HG03378 (cell line): ENCODE data around the gene CACFD1.

Experiments used
- ATAC-seq: cut with Tn5 transposase; IDR thresholded peaks from one replicate; pipeline ENCODE4 v1.9.1; 2021; ENCODE audit warnings: mild to moderate bottlenecking, moderate library complexity; ENCODE audit not compliant: unreplicated experiment

The CACFD1 gene

GRCh38 chr9:133478851-133479711 lies 19.3 kb downstream of the CACFD1 start, which contains the start of gene SLC2A6:
Gene SLC2A6, minus strand, starts transcription at chr9:133479099. Its CDS starts 40 bp downstream, at chr9:133479059.
- peak; percentile 52 for ATAC-seq

- no peak for ATAC-seq
These were observed 23.8 kb downstream of the CACFD1 start for GRCh38 chr9:133483611-133484010.

GRCh38 chr9:133484671-133485437 lies 25.1 kb downstream of the CACFD1 start:
- ATAC-seq: no peak

GRCh38 chr9:133485531-133486260 lies 25.9 kb downstream of the CACFD1 start:
- ATAC-seq: no peak

GRCh38 chr9:133487331-133487725 lies 27.6 kb downstream of the CACFD1 start:
- ATAC-seq: no peak

GRCh38 chr9:133488686-133489252 lies 29.0 kb downstream of the CACFD1 start:
- ATAC-seq: no peak

GRCh38 chr9:133489253-133490190 lies 29.7 kb downstream of the CACFD1 start:
- ATAC-seq: no peak

GRCh38 chr9:133490201-133490681 lies 30.5 kb downstream of the CACFD1 start:
- no peak for ATAC-seq

- ATAC-seq: no peak
These were observed 31.3 kb downstream of the CACFD1 start for GRCh38 chr9:133490865-133491655.

GRCh38 chr9:133491656-133491925 lies 31.8 kb downstream of the CACFD1 start:
- no peak for ATAC-seq

- ATAC-seq: no peak
These were observed 32.6 kb downstream of the CACFD1 start for GRCh38 chr9:133492061-133493021.

- ATAC-seq: no peak
These were observed 33.6 kb downstream of the CACFD1 start for GRCh38 chr9:133493428-133493827.

GRCh38 chr9:133493845-133494540 lies 34.2 kb downstream of the CACFD1 start:
- ATAC-seq: no peak

- no peak for ATAC-seq
These were observed 35.0 kb downstream of the CACFD1 start for GRCh38 chr9:133494636-133495326.

- ATAC-seq: no peak
These were observed 35.8 kb downstream of the CACFD1 start for GRCh38 chr9:133495327-133496293.
